Limb (tissue), 2 donors: ENCODE results near the gene EPHA10.
"Not testable (repeated sequence)": the region's sequence is repeated elsewhere in the genome, so short reads cannot be mapped to it uniquely, and the experiment has no call there.

Experiments used
- DNase-seq, 2 donors: peaks; one replicate each; pipeline ENCODE4 v3.0.0-alpha.2; 2016; ENCODE audit errors: extremely low spot score in 2 of 2

EPHA10 gene

GRCh38 chr1:37771440-37771839 is 6.5 kb upstream of the EPHA10 start:
- DNase-seq, result not testable (repeated sequence)

- no peak for DNase-seq
These were observed 2.6 kb upstream of the EPHA10 start for GRCh38 chr1:37767488-37767887.

GRCh38 chr1:37765916-37766664 is 1.2 kb upstream of the EPHA10 start:
- no peak for DNase-seq

DNA sequence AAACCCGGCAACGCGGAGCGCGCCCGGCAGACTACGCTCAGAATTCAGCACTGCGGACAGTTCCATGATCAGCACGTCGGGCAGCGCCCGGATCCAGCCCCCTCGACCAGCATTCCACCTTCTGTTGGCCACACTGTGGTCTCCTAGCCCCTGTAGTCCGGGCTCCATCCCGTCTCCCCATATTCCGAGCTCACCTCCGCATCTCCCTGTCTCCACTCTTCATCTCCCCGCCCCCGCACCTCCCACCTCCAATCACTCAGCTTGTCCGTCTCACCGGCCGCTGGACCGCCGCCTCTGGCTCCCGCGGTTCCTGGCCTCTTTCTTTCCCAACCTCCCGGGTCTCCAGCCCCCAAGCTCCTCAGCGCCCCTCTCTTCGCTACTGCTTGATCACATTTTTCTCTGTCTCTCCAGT is 500 bp downstream of the EPHA10 start:
- DNase-seq, result peak; percentile 40 to 85

DNA sequence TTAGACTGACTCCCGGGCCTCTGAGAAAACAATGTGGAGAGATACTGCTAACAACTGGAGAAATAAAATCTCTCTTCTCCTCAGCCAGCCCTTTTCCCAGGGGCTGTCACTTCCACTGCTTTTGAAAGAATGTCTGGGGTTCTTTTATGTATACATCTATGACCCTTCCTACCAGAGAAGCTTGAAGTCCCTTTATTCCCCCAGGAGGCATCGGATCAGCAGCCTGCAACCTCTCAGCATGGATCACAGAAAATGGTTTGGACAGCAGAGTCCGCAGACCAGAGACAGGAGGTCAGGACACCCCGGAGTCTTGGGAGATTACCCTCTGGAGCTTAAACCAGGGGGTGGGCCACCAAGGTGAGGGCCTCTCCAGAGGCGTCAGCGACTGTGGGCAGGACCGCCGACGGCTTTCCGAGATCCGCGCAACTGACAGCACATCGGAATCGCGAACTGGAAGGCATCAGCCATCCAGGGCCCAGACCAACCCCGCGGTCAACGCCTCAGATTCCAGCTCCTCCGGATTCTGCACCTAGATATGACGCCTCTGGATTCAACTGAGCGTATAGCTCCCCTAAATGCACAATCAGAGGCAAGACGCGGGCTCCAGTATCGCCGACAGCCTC is 1.0 kb downstream of the EPHA10 start:
- no peak for DNase-seq

DNA sequence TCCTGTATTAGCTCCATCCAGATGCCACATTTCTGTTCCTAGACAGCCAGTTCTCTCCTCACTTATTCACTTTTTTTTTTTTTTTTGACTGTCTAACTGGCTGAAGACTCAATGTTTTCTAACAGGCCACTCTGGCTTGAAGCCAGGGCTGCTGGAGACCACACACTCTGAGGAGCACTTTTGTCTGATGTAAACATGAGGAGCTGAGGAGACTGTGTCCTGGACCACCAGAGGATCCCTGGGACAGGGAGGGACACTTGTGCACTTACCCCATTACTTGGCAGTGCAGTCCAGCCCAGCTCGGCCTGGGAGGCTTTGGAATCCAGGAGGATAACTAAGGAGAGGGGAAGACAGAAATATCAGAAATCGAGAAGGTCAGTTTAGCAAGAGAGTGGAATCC is 2.4 kb downstream of the EPHA10 start:
- DNase-seq, result no peak

DNA sequence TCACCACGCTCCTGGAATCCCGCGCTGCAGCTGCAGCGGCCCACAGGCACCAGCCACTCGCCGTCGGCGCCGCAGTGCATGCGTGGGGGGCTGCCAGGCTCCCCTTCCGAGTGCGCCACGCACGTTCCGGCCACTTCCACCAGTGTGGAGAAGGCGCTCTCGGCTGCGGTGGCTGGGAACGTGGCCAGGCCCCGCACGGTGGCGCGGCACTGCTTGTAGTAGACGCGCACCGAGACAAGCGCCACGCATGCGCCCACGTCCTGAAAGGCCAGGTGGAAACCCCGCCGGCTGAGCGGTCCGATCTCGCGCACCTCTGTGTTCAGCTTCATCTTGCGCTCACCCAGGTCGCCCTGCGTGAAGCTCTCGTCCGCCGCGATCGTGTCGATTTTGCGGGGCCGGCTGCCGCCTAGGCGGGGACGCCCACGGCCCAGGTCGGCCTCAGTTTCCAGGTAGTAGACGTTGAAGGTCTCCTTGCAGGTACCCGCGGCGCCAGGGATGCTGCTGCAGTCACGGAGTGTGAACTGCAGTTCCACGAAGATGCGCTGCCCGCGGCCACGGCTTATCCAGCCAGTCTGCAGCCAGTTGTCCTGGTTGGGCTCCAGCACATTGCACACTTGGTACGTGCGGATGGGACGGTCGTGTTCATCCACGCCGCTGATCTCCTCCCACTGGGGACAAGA is 3.4 kb downstream of the EPHA10 start:
- DNase-seq, result no peak

DNA sequence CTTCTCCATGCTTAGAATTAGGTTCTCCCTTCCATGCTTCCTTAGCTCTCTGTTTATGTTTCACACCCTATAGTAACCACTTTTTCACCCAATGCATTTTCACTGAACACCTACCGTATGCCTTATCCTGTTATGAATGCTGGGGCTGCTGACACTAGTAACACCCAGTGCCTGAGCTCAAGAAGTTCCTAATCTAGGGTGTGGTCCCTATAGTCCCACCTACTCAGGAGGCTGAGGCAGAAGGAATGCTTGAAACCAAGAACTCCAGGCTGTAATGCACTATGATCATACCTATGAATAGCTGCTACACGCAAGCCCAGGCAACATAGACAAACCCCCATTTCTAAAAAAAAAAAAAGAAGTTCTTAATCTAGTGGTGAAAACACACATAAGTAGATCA is 5.5 kb downstream of the EPHA10 start:
- no peak for DNase-seq

- DNase-seq, result no peak
These were observed 8.9 kb downstream of the EPHA10 start for GRCh38 chr1:37755951-37756560.

GRCh38 chr1:37755290-37755689 is 9.6 kb downstream of the EPHA10 start:
- no peak for DNase-seq

- no peak for DNase-seq
These were observed 11.2 kb downstream of the EPHA10 start for GRCh38 chr1:37753473-37754321.

DNA sequence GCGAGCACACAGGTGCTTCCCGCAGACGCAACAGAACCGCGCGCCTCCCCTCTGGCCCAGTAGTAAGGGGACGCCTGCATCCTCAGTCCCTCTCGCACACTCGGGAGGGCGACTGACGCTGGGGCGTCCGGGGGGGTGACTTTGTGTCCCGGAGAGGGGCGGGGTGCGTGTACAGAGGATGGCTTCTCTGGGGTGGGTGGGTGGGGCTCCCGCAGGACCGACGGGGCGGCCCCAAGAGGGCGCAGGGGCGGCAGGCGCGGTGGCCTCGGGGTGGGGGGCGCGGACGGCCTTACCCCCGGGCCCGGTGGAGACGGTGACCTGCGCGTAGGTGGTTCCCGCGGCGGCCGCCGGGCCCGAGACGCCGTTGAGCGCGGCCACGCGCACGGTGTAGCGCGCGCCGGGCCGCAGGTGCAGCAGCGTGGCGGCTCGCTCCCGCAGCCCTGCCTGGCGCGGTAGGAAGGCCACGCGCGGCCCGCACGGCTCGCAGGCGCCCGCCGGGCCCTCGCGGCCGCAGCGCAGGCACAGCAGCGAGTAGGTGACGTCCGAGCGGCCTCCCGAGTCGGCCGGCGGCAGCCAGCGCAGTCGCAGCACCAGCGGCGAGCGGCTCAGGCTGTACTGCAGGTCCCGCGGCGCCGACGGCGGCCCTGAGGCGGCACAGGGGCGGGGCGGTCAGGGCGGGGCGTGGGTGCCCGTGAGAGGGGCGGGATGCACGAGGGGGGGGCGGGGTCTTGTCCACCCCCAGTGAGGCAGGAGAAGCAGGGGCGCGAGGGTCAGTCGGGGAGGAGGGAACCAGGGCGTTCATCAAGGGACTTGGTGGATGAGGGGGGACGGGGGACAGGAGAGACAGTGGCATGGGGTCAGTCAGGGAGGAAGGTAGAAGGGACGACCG is 12.1 kb downstream of the EPHA10 start:
- DNase-seq, result peak in 1 of 2 donors; percentile 36

DNA sequence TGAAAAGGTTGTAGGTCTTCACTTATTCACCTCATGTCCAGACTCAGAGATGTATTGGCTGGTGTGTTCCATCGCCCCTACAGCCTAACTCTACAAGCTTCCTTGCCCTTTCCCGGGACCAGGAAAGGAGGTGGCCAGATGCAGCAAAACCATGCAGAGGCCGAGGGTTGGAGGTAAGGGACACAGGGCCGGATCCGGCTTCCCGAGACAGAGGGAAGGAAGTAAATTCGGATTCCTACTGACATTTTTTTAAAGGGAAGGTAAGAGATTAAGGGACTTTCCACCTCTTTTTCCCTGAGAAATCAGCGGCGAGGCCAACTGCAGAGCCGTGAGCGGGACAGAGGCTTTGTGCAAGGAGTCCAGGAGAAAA is 12.7 kb downstream of the EPHA10 start:
- no peak for DNase-seq

DNA sequence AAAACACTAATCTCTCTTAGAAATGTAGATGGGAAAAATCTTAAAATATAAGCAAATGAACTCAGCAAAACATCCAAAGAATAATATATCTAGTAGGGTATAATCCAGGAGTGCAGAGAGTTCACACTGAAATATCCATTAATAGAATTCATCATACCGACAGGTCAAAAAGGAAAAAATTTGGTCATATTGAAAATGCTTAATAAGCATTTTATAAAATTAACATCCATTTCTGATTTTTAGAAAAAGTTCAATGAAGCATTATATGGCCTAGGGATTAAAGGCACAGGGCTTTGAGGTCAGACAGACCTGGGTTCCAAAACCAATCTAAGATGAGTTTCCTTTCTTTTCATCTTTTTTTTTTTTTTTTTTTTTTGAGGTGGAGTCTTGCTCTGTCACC is 16.4 kb downstream of the EPHA10 start:
- no peak for DNase-seq

GRCh38 chr1:37746806-37747205 is 18.1 kb downstream of the EPHA10 start:
- DNase-seq, result no peak

GRCh38 chr1:37741662-37742061 is 23.3 kb downstream of the EPHA10 start:
- DNase-seq, result no peak

DNA sequence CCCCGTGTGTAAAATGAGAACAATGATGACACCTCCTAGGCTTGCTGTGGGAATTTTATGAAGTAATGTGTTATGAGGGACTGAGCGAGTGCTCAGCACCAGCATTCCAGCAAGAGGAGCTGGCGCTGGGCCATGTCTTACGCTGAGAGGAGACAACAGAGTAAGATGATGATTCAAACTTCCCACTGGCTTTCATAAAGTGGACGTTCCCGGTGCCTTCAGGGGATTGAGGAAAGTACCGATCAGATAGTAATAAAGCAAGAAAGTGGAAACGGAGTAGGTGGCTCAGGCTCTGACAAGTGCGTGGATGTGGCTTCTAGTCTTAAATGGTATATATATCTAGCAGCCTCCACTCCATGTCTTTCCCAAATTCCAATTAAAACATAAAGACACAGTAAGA is 23.8 kb downstream of the EPHA10 start:
- no peak for DNase-seq

GRCh38 chr1:37739222-37739621 is 25.7 kb downstream of the EPHA10 start:
- DNase-seq, result no peak

GRCh38 chr1:37738619-37739018 is 26.3 kb downstream of the EPHA10 start:
- DNase-seq, result not testable (repeated sequence)

GRCh38 chr1:37737975-37738374 is 26.9 kb downstream of the EPHA10 start:
- DNase-seq, result not testable (repeated sequence)
